ENCODE measurements around the gene OXLD1. TPM values are rescaled to one million over a fixed set of nuclear protein-coding genes. Genes with fewer than 3 reads are reported as not detected.
"Not testable (repeated sequence)": the region's sequence is repeated elsewhere in the genome, so short reads cannot be mapped to it uniquely, and the experiment has no call there.

The OXLD1 gene
- total RNA-seq, 1 experiment from 2014 or later, result 46.7 TPM

DNA sequence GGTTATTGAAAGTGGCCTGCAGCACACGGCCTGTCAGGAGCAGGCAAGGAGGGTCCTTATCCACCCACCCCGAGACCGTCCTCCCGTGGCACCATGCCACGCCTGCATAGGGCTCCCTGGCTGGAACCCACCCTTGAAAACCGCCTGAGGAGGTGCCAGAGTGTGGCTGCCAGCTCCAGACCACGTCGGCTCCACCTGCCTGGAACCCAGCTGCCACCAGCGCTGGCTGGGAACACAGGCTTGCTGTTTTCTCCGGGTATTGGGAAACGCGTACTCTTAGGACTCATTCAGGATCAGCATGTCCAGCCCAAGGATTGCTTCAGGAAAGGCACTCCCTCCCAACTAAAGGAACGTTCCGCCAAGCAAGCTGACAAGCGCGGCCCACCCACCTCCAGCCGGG lies 10.5 kb upstream of the OXLD1 start:
- BruUV-seq (replicated peaks), result no TSS peak
- H3K27ac ChIP-seq (ENCODE audit: low read length), result no peak overlapping the region
- H3K9me2 ChIP-seq (replicated peaks; ENCODE audit: low read length), result no peaks in the 10 kb centered on the region
- H4K20me1 ChIP-seq (ENCODE audit: low read length), result no peaks in the 10 kb centered on the region
- H3K4me1 ChIP-seq (ENCODE audit: insufficient read depth, low read length), result no peaks in the 10 kb centered on the region
- no peaks in the 10 kb centered on the region for H3K27me3 ChIP-seq (ENCODE audit: low read length)
- no peaks in the 10 kb centered on the region for H3F3A ChIP-seq (ENCODE audit: low read length, unreplicated experiment)
- H3K4me2 ChIP-seq (ENCODE audit: low read length), result no peak overlapping the region
- no peaks in the 10 kb centered on the region for H3K9me3 ChIP-seq (ENCODE audit: low read length)
- TF ChIP-seq EZH2 (IDR thresholded peaks at IDR 0.05; ENCODE audit: low read length, unreplicated experiment) (no peak), EZH2phosphoT487 (IDR thresholded peaks at IDR 0.05; ENCODE audit: borderline replicate concordance, low read length) (no peak)
- TF ChIP-seq, protein P1, sequence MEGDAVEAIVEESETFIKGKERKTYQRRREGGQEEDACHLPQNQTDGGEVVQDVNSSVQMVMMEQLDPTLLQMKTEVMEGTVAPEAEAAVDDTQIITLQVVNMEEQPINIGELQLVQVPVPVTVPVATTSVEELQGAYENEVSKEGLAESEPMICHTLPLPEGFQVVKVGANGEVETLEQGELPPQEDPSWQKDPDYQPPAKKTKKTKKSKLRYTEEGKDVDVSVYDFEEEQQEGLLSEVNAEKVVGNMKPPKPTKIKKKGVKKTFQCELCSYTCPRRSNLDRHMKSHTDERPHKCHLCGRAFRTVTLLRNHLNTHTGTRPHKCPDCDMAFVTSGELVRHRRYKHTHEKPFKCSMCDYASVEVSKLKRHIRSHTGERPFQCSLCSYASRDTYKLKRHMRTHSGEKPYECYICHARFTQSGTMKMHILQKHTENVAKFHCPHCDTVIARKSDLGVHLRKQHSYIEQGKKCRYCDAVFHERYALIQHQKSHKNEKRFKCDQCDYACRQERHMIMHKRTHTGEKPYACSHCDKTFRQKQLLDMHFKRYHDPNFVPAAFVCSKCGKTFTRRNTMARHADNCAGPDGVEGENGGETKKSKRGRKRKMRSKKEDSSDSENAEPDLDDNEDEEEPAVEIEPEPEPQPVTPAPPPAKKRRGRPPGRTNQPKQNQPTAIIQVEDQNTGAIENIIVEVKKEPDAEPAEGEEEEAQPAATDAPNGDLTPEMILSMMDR (conservative IDR thresholded peaks at IDR 0.05; ENCODE audit: low read depth, low read length), result no peak
- peaks cover 12% of the 10 kb centered on the region for H3K79me2 ChIP-seq (ENCODE audit: low read length)
- H2AFZ ChIP-seq (ENCODE audit: low read length), result no peak overlapping the region
- H3K9ac ChIP-seq (ENCODE audit: low read length), result no peak overlapping the region
- POLR2A ChIA-PET (ENCODE audit: unreplicated experiment), result no interaction called here
- ATAC-seq (no peak), DNase-seq (no peak)
- no peak overlapping the region for H3K4me3 ChIP-seq (ENCODE audit: low read length)
- CTCF ChIA-PET, result no interaction called here
- intact Hi-C loops (cut with micrococcal nuclease), result no loop called here
- peaks cover 18% of the 10 kb centered on the region; the same call in 1 of the 2 replicates for H3K36me3 ChIP-seq (ENCODE audit: low read depth, low read length)

DNA sequence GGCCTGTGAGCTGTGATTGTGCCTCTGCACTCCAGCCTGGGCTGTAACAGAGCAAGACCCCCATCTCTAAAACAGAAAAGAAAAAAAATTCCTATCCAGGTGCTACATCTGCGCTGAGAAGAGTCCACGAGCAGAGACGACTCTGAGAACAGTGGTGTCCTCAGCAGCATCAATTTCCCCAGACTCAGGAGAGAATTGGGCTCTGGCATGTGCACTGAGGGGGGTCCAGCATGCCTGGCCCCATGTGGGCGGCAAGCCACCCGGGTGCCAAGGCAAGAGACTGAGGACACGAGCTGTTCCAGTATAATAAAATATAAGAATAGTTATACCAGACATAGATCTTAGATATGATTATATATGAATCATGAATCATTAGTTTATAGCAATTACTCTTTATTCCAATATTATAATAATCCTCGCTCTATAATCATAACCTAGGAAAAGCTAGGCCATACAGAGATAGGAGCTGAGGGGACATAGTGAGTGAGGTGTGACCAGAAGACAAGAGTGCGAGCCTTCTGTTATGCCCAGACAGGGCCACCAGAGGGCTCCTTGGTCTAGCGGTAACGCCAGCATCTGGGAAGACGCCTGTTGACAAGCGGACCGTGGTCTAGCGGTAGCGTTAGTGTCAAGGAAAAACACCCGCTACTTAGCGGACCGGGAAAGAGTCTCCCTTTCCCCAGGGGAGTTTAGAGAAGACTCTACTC lies 9.3 kb upstream of the OXLD1 start:
- H3K4me1 ChIP-seq (ENCODE audit: insufficient read depth, low read length); H3K9me3 ChIP-seq (ENCODE audit: low read length); H3K4me3 ChIP-seq (ENCODE audit: low read length); intact Hi-C loops (cut with micrococcal nuclease); POLR2A ChIA-PET (ENCODE audit: unreplicated experiment); H3K27ac ChIP-seq (ENCODE audit: low read length); H3K9me2 ChIP-seq (replicated peaks; ENCODE audit: low read length); ATAC-seq; H2AFZ ChIP-seq (ENCODE audit: low read length); H3K4me2 ChIP-seq (ENCODE audit: low read length); H3F3A ChIP-seq (ENCODE audit: low read length, unreplicated experiment); H3K9ac ChIP-seq (ENCODE audit: low read length); BruUV-seq (replicated peaks); H3K79me2 ChIP-seq (ENCODE audit: low read length); H4K20me1 ChIP-seq (ENCODE audit: low read length); H3K27me3 ChIP-seq (ENCODE audit: low read length): not testable (repeated sequence)
- TF ChIP-seq, protein P1 (conservative IDR thresholded peaks at IDR 0.05; ENCODE audit: low read depth, low read length), result peak; percentile 44; the same call in 1 of the 2 replicates
- DNase-seq, result peak; percentile 43
- H3K36me3 ChIP-seq (ENCODE audit: low read depth, low read length), result peaks cover 24% of the 10 kb centered on the region; the same call in 1 of the 2 replicates
- CTCF ChIA-PET, result interaction anchor here (0.5 kb wide), 1 partner anchor 183 kb away, joined by 4 read pairs; no protein-coding TSS in a partner anchor

DNA sequence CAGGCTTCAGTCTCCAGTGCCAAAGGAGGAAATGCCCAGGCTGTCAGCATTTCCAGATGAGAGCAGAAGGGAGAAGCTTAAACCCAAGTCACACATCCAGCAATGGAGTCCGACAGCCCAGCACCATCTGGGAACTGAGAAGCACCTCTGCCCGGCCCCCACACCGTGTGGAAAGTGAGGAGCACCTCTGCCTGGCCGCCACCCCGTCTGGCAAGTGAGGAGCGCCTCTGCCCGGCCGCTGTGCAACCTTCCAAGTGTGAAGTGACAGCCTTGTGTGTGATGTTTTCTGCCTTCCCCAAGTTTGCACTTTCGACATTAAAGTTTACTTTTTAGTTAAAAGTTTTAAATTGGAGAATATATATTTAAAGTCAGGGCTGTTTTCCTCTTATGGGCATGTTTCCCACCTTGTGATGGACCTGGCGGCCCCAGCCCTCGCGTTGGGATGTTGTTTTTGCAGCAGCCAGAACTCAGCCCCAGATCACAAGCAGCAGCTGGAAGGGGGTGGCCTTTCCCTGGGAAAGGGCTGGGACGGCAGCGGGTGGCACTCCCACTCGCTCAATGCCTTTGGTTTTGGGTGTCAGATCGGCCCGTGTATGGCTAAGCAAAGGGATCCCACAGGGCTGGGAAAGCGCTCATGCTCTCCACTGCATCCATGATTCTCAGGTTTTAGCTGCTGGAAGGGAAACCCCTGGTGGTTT lies 7.3 kb upstream of the OXLD1 start:
- DNase-seq (no peak), ATAC-seq (no peak)
- Histone ChIP-seq H3K9me3 (ENCODE audit: low read length) (no peaks in the 10 kb centered on the region), H3K9me2 (replicated peaks; ENCODE audit: low read length) (no peaks in the 10 kb centered on the region), H4K20me1 (ENCODE audit: low read length) (no peaks in the 10 kb centered on the region), H2AFZ (ENCODE audit: low read length) (no peak overlapping the region), H3K9ac (ENCODE audit: low read length) (no peak overlapping the region), H3K4me2 (ENCODE audit: low read length) (no peak overlapping the region), H3K27ac (ENCODE audit: low read length) (no peak overlapping the region), H3K36me3 (ENCODE audit: low read depth, low read length) (peaks cover 34% of the 10 kb centered on the region), H3K4me1 (ENCODE audit: insufficient read depth, low read length) (no peaks in the 10 kb centered on the region), H3K4me3 (ENCODE audit: low read length) (no peak overlapping the region), H3F3A (ENCODE audit: low read length, unreplicated experiment) (no peaks in the 10 kb centered on the region), H3K27me3 (ENCODE audit: low read length) (no peaks in the 10 kb centered on the region), H3K79me2 (ENCODE audit: low read length) (peaks cover 18% of the 10 kb centered on the region)
- TF ChIP-seq EZH2 (IDR thresholded peaks at IDR 0.05; ENCODE audit: low read length, unreplicated experiment), result no peak
- ChIA-PET POLR2A (ENCODE audit: unreplicated experiment) (no interaction called here), CTCF (no interaction called here)
- no TSS peak for BruUV-seq (replicated peaks)
- intact Hi-C loops (cut with micrococcal nuclease), result no loop called here

All from PC-3 (cell line).